IPS DF 19.7 (cell line): ENCODE measurements around the gene TALDO1.

Experiments
- DNase-seq: peaks from one replicate; pipeline ENCODE4 v3.0.0-alpha.2; 2013; ENCODE audit warnings: low read depth, low spot score

Gene TALDO1

DNA sequence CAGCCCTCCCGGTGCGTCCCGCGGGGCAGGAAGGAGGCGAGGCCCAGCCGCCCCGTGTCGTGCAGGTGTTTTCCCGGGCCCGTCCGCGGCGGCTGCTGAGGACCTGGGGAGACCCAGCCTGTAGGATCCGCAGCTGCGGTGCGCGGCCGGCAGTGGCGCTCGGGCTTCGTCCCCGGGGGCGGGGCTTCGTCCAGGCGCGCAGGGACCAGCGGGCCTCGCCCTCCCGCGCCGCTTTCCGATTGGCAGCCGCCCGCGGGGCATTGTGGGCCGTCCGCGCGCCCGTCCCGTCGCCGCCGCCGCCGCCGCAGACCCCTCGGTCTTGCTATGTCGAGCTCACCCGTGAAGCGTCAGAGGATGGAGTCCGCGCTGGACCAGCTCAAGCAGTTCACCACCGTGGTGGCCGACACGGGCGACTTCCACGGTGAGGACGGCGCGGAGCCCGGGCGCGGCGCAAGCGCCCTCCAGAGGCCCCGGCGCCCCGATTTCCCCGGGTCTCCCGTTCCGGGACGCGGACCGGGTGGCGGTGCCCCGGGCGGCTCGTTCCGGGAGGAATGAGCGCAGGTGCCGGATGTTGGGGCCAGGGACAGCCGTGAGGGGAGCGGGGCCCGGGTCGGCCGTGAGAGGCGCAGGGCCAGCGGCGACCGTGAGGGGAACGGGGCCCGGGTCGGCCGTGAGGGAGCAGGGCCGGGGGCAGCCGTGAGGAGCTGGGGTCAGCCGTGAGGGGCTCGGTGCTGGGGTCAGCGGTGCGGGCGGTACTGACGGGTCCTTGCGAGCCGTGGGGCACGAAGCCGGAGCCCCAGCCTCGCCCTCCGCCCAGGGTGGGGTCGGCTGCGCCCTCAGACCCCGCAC is at the start of gene TALDO1:
TSS of gene TALDO1 (plus strand) at position 307 of the 849 bp plus-strand sequence. CDS start at position 325, 18 bp downstream.
- no peak for DNase-seq

- no peak for DNase-seq
Measured at GRCh38 chr11:697811-698311, 49.4 kb upstream of the TALDO1 start.

DNA sequence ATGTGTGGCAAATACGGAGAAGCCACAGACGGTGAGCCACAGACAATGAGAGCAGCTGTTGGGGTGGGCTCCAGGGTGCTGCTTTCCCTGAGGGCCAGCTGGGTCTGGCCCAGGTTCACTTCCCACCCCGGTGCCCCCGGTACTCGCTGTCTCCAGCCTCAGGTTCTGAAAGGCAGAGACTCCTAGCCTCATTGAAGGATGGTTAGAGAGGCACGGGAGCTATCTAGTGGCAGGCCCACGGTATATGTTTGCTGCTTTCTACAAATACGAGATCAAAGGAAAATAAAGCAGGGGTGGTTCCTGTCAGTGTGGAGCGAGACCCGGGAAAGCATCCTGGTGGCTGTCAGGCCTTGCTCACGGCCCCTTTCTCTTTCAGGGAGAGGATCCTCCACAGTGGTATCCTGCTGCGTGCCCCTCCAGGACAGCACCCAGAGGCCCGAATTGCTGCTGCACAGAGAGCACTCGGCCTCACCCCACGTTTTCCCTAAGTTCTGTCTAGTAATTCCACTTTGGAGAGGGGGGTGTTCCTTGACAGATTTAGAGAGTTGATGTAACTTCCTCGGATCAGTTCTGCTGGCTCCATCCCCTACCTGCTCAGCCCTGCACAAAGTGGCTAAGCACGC is 48.7 kb upstream of the TALDO1 start:
- no peak for DNase-seq

GRCh38 chr11:699116-699508 is 48.2 kb upstream of the TALDO1 start:
- DNase-seq, result no peak

DNA sequence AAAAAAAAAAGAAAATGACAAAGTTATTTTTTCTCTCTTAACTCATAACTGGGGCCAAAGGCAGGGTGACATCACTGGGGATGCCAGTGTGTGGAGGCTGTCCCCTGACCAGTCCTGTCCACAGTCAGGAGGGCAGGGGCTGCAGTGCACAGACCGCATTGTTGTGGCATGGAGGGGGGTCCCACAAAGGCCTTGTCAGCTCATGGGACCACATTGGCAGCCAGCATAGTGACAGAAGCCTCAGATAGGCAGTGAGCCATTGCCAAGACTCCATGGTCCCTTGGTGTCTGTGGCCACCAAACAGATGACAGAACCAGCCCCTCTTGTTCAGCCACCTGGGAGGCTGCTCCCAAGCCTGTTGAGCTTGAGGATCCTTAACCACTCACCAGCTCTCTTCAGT is 47.5 kb upstream of the TALDO1 start:
- DNase-seq, result no peak

DNA sequence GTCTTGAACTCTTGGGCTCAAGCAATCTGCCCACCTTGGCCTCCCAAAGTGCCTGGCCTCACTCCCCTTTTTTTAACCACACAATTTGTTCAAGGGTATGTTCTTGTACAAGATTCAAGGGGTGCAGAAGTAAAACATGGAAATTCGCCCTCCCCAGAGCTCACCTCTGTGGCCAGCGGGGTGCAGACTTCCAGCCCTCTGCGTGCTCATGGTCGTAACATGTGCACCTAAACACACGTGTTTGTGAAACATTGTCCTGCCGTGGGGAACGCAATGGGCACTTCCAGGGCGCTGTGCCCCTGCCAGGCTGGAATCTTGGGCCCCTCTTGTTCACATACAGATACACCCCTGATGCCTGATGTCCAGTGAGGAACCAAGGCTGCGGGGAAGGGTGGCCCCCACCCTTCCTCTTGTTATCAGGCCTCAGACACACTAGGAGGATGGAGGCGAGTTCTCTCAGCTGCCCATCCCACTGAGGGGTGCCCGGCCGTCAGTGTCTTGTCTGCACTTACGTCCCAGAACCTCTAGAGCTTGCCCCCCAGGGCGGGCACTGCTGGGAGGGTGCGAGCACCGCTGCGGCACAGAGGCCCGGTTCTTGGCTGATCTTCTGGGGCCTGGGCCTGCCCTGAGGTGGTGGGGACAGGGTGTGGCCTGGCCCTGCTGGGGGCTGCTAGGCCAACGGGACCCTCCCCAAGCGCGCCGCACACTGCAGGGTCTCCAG is 45.4 kb upstream of the TALDO1 start:
- DNase-seq, result no peak

DNA sequence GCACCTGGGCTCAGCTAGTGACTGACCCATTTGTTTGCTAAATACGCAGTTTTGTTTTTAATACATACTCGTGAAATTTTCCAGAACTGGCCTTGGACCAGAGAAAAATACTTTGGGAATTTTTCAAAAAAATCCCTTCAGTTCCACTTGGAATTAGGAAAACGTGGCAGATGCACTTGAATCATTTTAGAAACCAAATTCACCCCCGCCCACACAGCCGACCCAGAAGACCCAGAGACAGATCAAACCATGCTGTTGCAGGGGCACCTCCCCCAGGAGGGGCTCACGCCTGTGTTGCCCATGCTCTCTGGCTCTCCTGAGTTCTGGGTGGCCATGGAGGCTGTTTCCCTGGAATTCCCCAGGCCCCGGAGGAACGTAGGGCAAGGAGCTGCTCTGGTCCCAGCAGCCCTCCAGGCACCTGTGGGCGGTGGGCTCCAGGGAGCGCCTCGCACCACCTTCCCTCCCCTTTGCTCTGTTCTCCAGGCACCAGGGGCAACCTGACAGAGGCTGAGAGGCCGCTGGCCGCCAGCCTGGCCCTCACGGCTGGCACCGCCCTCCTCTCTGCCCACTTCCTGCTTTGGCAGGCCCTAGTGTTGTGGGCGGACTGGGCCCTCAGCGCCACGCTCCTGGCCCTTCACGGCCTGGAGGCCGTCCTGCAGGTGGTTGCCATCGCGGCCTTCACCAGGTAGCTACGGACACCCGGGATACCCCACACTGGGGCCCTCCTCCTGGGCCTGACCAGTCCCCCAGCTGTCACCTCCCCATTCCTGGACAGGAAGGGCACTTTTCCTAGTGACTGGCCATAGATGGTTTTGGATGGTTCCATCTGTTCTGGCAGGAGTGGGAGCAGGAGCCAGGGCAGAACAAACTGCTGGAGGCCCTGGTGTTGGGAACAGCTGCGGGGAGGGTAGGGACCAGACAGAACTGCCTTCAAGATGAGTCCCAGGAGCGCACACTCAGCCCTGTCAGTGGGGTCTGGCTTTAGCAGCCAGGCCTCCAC is 44.5 kb upstream of the TALDO1 start:
- DNase-seq, result no peak

- no peak for DNase-seq
Measured at GRCh38 chr11:703506-703905, 43.8 kb upstream of the TALDO1 start.

DNA sequence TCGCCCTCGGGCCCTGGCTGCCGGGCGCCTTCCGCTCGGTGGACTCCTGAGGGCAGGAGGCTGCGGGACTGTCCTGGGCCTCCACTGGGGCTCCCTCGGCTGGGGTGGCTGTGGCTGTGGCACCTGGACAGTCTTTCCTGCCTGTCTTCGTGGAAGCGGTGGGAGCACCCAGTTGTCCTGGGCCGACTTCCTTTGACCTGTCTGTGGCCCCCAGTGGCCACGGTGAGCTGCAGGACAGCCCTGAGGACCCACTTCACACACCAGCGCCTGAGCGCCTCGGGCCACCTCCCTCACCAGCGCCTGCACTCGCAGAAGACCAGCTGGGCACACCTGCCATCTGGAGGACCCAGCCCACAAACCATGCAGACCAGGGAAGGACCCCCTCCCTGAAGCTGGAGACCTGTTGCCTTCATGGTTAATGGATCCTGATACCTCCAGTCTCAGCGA is 43.0 kb upstream of the TALDO1 start:
- DNase-seq, result no peak

GRCh38 chr11:704781-705645 is 42.3 kb upstream of the TALDO1 start:
- DNase-seq, result no peak

DNA sequence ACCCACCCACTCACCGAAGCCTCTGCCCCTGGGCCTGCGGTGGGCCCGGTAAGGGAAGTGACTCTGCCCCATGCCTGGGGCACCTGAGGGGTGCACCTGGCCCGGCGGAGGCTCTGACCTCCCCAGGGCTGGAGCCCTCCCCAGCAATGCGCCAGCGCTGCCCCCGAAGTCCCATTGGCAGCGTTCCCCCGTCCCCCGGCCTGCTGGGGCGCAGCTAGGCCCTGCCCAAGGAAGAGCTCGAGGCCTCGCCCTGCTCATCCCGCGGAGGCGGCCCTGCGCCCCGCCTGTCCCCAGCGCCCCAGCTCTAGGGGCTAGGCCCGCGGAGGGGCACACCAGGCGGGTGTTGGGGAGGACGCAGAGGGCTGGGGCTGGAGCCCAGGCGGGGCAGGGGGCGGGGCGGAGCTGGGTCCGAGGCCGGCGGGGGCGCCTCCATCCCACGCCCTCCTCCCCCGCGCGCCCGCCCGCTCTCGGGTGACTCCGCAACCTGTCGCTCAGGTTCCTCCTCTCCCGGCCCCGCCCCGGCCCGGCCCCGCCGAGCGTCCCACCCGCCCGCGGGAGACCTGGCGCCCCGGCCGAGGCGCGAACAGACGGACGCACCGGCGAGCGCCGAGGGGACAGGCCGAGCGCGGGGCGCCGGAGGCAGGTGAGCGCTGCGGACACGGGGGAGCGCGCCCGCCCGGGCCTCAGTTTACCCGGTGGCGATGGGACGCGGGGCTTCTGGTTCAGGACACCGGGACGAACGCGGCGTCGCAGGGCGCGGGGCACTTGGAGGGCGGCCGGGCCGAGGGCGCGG is 41.4 kb upstream of the TALDO1 start, which contains the start of gene EPS8L2:
TSS of gene EPS8L2 (plus strand) at position 586 of the 793 bp plus-strand sequence. CDS start 3,177 bp downstream, outside the sequence.
- DNase-seq, result no peak

DNA sequence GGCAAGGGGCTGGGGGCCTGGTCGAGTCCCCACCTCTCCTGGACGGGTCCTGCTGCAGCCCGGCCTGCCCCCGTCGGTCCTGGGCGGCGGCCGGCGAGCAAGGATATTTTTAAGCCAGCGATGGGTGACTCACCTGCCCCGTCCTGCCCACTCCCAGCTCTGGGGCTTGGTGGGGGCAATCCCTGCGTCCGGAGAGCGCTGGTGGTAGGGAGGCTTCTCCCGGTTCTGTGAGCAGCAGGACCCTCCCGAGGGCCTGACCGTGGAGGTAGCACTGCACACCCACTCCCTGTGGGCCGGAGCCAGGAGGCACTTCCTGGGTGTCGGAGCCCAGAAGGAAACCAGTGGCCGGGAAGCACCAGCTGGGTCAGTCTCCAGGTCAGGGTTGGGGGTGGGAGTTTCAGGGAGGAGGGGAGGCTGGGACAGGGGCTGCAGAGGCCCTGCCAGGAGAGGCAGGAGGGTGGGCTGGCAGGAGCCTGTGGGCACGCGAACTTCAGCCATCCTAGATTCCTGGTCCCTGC is 40.8 kb upstream of the TALDO1 start:
- DNase-seq, result no peak

- DNase-seq, result no peak
Measured at GRCh38 chr11:706957-707816, 40.1 kb upstream of the TALDO1 start.

DNA sequence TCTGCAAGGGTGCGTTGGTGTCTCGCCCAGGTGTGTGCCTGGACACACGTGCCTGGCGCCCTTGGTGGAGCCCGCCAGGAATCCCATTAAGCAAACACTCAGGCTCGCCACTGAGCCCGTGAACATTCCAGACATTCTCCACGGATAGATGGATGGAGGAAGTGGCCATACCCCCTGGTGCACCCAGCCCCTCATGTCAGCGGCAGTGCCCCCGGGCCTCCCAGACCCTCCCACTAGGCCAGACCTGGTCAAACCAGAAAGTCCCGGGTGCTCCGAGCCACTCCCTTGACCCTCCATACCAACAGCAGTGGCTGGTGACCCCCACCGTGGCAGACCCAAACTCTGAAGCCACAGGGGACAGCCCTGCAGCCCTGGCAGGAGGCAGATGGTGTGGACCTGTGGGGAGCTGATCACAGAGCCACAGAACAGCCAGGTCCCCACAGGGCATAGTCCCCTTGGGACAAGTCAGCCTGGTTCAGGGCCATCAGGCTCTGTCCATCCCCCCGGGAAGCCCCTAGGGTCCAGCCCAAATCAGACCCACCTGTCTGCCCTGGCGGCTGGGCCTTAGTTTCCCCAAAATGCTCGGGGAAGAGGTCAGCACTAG is 39.3 kb upstream of the TALDO1 start:
- no peak for DNase-seq

- DNase-seq, result no peak
Measured at GRCh38 chr11:708511-708910, 38.8 kb upstream of the TALDO1 start.

DNA sequence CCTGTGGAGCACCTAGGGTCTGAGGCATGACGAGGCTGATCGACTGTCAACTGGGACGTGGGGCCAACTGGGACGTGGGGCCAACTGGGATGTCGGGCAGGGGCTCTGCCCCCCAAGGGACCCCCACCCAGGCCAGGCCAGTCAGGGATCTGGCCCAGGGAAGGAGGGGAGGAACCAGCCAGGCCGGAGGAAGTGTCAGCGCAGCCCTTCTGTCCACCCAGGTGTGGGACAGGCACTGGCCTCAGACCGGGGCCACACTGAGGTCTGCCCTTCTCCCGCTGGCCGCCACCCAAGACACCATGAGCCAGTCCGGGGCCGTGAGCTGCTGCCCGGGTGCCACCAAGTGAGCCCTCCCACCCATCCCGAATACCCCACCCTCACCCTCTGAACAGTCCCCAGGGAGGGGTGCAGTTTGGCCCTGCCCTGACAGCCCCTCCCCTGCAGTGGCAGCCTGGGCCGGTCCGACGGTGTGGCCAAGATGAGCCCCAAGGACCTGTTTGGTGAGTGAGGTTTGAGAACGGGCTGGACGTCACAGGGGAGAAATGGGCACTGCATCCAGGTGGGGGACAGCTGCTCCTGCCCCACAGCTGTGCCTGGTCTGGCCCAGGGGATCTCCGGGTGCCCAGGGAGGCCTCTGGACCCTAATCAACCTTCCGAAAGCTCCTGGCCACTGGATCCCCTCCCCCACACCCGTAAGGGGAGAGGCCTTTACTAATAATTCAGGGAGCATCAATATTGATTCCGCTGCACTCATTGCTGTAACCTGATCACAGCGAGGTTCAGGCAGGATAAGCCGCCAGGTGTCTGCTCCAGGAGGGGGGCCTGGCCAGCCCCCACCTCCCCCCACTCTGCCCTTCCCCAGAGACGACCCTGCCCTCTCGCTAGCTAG is 37.9 kb upstream of the TALDO1 start:
- DNase-seq, result no peak
